SIG-M5 treated with dmso at 0.1 percent for 504 hours (cell line): Measurements from ENCODE around the gene ROR2.

Experiments used
- DNase-seq: peaks from one replicate; lab custom pipeline; 2025; ENCODE audit not compliant: unreplicated experiment; lab: John Stamatoyannopoulos, UW

Gene ROR2

DNA sequence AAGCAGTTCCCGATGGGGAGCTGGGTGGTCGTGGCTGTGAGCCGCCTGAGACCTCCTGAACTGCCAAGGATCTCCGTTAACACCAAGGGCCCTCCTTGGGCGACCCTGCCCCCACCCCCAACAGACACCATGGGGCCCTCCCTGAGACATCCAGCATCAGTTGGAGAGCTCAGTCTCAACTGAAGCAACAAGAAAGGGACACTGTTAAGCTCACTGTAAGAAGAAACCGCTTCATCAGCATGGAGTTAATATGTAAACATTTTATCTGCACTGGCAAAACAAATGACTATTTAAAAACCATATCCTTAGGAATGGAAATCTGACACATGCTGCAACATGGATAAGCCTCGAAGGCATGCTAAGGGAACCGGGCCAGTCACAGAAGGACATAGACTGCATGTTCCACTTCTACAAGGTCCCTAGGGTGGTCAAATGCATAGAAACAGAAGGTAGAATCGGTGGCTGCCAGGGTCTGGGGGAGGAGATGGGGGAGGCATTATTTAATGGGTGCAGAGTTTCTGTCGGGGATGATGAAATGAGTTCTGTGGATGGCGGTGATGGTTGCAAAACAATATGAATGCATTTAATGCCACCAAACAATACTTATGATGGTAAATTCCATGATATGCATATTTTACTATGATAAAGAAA is 47.4 kb downstream of the ROR2 start:
- DNase-seq = no peak

- no peak for DNase-seq
Observed at GRCh38 chr9:91900797-91901177, 49.2 kb downstream of the ROR2 start.

DNA sequence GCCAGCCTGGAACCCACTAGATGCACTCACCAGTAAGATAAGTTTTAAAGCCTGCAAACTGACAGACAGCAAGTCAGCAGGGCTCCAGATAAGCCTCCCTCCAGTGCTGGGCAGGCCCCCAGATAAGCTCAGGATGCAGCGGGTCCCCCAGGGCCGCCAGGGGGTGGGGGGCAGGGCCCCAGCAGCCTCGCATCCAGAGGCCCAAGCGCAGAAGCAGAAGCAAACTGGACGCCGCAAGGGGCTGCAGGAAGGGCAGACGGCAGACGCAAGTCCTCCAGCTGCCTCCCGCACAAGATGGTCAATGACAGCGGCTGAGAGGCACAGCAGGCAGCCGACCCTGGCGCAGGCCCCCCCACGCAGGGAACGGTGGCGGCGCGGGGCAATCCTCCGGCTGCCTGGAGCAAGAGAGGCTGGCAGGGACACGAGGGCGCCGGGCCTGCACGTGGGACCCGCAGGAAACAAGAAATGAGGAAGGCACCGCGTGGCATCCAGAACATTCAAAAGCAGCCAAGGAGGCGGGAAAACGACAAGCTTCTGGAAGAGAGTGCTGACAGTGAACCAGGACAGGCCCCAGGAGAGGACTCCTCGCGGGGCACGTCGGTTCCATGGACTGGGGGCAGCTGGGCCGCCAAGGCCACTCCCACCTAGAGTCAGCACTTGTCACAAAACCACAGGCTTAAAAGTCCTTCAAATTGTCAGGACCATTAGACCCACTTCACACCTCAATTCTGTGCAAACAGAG is 49.8 kb downstream of the ROR2 start:
- DNase-seq = no peak

DNA sequence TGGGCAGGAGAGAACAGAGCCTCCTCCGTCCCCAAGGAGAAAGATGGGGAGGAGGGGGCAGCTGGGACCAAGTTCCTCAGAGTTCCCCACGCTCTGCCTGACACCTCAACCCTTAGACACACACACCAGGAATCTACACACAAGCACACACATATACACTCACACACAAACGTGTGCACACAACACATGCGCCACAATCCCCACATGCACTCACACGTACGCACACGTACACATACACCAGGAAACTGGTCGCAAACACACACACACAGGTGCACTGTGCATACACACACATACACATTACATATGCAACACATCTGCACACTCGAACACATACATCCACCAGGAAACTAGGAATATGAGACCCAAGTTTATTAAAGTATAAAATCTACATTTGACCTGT is 50.4 kb downstream of the ROR2 start:
- DNase-seq = no peak

- no peak for DNase-seq
Observed at GRCh38 chr9:91899219-91899563, 50.8 kb downstream of the ROR2 start.

DNA sequence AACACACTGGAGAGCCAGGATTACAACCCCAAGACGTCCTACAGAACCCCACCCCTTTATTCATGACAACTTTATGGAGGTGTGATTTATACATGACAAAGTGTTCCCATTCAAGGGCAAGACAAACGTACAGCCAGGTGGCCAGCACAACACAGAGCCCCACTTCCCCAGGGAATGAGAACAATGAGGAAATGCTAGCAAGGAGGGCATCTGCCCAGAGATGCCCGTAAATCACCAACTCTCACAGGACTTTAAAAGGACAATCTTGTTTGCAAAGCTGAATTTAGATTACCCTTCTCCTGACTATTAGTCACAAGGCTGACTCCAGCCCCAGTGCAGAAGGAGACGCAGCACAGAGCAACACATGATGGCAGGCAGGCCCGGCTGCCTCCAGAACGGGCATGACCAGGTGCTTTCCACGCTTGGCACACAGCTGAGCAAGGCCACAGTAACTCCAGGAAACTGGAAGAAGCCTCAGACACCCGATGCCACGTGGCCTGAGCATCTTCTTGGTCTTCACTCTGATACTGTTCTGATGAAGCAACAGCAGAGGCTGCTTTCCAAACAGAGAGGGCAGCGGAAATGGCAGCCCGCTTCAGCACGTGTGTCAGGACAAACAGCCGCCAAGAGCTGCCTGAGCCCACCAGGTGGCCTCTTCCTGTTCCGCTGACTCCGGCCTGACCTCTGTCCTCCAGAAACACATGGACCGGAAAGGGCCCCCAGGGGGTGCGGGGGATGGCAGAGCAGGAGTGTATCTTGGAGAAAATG is 51.4 kb downstream of the ROR2 start:
- DNase-seq = peak; percentile 57

DNA sequence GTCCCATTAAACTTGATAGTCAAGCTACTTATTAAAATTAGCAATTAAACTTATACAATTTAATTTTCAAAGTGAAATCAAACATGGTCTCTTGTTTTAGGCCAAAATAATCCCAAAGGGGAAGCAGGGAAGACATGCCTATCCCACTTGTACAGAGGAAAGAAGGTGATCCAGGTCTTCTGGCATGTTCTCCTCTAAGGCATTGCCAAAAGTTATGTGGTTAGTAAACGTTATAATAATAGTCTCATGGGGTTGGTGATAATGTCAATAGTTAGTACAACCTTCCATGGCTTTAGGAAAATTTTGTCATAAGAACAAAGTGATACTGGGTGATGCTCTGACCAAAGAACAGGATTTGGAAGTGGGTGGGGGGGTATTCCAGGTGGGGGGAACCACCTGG is 52.8 kb downstream of the ROR2 start:
- no peak for DNase-seq

DNA sequence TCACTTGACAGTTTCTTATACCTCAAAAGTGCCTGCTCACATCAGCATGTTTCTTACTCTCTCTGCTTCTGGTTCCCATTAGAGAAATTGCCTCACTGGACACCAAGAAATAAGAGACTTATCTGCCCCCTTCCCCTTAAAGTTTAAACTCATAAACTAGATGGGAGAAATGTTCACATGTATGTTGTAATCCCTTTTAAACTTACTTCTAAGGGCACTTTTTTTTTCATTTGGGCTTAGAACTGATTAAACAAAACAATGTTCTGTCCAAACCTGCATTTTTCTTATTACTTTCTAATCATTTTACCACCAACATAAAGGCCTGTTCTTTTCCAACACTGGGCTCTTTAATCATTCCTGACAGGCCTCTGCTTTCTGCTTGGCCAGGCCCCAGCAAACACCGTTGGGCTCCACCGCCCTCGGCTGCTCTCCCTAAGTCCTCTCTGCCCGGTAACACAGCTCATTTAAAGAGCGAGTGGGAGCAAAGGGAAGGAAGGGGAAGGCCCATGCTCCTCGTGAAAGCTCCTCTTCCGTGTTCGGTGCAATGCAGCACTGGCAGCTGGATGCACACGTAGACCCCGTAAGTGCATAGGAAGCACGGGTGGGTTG is 53.4 kb downstream of the ROR2 start:
- DNase-seq = no peak

- no peak for DNase-seq
Observed at GRCh38 chr9:91896097-91896496, 53.9 kb downstream of the ROR2 start.

GRCh38 chr9:91894536-91894935 is 55.5 kb downstream of the ROR2 start:
- DNase-seq = no peak

GRCh38 chr9:91894023-91894422 is 56.0 kb downstream of the ROR2 start:
- DNase-seq = no peak

DNA sequence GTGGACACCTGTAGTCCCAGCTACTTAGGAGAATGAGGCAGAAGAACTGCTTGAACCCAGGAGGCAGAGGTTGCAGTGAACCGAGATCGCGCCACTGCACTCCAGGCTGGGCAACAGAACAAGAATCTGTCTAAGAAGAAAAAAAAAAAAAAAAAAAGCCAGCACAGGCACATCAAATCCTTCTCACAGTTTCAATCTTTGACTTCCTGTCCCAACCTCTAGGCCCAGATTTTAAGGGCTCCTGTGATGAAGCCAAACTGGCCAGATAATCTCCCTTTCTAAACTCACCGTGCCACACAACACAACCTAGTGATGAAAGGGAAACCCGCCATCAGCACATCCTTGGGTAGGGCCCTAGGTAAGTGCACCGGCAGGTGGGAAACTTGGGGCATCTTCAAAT is 58.1 kb downstream of the ROR2 start:
- DNase-seq = no peak

DNA sequence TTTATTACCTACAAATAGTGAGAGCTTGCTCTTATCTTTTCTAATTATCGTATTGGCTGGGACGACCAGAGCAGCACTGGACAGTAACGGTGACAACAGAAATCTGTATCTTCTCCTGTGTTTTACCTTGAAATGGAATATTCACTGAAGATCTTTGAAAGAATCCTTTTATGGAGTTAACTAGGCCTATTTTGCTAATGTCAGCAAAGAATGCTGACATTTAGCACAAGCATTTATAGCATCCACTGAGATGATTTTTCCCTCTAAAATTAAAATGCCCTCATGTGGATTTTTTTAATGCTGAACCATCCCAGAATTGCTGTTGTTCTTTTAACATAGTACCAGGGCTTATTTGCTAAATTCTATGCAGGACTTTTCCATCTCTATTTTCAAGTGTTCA is 59.4 kb downstream of the ROR2 start:
- no peak for DNase-seq

DNA sequence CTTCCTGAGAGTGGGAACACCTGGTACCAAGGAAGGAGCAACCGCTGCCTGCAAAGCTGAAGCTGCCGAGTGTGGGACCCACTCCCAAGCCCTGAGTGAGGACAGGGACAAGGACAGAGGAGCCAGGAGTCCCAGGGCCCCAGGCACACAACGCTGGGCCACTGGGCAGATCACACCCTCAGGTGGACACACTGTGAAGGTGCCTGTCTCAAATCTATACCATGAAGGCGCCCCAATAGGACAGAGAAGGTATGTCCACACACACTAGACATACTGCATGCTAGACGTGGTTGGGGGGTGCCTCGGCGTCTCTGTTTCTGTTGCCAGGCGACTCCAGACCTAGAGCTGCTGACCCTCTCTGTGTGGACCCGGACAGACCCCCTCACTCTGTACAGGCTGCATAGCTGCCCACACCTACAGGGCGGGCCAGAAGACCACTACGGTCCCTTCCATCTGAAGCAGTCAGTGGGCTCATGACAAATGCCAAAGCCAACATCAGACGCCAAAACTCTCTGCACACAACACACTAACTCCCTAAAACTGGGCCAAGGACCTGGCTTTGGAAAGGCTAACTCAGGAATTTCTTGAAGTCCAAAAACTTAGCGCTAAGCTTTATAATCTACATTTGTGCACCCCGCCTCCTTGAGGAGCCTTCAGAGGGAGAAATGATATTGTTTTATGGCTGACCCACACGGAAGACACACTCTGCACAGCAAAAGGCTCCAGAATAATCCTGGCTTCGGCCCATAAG is 60.7 kb downstream of the ROR2 start:
- no peak for DNase-seq

GRCh38 chr9:91886414-91887076 is 63.5 kb downstream of the ROR2 start:
- DNase-seq = no peak

GRCh38 chr9:91885746-91886413 is 64.1 kb downstream of the ROR2 start:
- no peak for DNase-seq

DNA sequence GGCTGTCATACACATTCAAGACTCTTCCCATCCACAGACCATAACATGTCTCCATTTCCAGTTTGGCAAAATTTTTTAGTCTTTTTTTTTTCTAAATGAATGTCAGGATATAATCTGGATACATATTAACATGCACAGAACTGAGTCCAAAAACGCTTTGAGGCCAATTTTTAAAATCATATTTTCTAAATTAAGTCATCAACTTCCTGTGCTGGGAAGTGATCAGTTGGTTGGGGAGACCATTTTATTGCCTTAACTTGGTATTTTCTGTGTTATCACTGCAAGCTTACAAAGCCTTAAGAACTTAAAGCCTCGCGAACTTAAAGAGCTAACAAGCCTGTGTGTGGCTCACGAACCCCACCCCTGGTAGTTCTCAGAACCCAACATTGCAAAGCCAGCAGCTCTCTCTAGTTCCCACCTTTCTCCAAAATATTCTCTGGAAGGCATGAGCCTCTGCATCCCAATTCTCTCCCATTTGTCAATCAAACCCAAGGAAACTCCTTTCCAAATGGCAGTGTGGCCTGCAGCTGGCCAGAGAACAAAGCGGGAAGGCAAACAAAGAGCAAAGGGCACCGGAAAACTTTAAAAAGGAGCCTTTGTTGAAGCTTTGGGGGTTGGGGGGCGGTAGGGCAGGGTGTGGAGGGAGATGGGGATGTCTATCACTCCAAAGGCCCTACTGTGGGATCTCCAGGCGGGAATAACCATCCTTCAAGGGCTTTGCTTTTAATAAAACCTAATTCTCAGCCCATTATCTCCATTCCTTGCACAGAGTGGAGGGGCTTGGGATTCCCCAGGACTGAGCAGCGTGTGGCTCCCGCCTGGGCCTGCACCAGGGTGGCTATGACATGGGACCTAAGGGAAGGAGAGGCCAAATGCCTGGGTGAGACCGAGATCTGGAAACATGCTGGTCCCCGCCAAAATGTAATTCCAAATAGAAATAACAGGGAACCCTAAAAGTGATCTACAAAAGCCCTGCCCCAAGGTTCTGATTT is 65.0 kb downstream of the ROR2 start:
- no peak for DNase-seq

DNA sequence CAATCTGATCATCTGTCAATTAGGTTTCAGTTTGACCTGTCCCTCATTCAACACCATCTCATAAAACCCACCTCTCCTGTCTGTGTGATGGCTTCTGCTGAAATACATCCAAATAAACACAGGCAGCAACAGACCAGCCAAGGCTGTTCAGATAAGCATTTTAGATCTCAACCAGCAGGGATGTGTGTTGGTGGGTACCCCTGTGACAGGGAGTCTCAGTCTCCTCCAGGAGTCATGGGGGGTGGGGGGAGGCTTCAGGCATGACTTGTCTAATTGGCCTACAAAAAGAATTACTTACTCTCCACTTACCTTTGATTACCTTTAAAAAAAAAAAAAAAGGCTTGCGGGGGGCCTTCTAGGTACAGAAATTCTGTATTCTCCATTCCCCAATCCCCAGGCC is 65.9 kb downstream of the ROR2 start:
- DNase-seq = no peak

GRCh38 chr9:91883503-91883902 is 66.5 kb downstream of the ROR2 start:
- no peak for DNase-seq
